ENCODE measurements around the gene LRRC23. TPM values are rescaled to one million over a fixed set of nuclear protein-coding genes. Genes with fewer than 3 reads are reported as not detected.

LRRC23 gene
- total and polyA plus RNA-seq, 2 of the 13 experiments (the other 11 are each of a cell fraction or from before 2014, with no cell fraction given): 6.0 to 7.8 TPM

DNA sequence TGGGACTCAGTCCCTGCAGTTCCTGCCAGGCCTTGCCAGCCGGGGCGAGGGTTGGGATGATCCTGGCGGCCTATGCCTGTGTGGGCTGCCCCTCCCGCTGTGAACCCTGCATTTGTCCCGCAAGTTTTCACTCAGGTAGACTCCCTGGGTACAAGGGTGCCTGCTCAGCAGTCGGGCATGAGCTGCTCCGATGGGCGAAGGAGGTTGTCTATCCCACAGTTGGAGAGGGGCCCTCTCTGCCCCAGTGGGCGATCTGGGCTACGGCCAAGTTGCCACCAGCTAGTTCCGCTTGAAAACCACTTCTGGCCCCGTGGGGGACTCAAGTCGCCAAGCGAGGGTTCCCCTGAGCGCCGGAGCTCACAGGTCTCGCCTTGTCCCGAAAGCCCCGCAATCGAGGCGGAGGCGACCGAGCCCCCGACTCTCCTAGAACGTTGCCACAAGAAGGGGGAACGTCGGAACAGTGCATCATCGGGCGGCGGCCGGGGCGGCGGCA, 37.7 kb upstream of the LRRC23 start (continued):
- TF ChIP-seq, protein P1, sequence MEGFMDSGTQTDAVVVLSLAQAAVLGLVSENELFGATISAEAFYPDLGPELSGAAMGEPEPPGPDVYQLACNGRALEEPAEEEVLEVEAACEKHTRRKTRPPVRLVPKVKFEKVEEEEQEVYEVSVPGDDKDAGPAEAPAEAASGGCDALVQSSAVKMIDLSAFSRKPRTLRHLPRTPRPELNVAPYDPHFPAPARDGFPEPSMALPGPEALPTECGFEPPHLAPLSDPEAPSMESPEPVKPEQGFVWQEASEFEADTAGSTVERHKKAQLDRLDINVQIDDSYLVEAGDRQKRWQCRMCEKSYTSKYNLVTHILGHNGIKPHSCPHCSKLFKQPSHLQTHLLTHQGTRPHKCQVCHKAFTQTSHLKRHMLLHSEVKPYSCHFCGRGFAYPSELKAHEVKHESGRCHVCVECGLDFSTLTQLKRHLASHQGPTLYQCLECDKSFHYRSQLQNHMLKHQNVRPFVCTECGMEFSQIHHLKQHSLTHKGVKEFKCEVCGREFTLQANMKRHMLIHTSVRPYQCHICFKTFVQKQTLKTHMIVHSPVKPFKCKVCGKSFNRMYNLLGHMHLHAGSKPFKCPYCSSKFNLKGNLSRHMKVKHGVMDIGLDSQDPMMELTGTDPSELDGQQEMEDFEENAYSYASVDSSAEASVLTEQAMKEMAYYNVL (CRISPR knock-in tag; IDR thresholded peaks at IDR 0.05; ENCODE audit: borderline replicate concordance): no peak
- no peak for TF ChIP-seq KMT2A (CRISPR knock-in tag; IDR thresholded peaks at IDR 0.05)
- no peak for TF ChIP-seq ZMYM3 (CRISPR knock-in tag; IDR thresholded peaks at IDR 0.05)
- no peak for TF ChIP-seq ZNF367 (CRISPR knock-in tag; IDR thresholded peaks at IDR 0.05; ENCODE audit: borderline replicate concordance)
- no peak for TF ChIP-seq ZNF383 (CRISPR knock-in tag; IDR thresholded peaks at IDR 0.05; ENCODE audit: borderline replicate concordance)
- TF ChIP-seq, protein P2, sequence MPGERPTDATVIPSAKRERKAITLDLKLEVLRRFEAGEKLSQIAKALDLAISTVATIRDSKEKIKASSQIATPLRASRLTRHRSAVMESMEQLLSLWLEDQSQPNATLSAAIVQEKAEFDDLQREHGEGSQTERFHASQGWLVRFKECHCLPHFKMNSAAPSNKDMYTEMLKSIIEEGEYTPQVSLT (CRISPR knock-in tag; IDR thresholded peaks at IDR 0.05; ENCODE audit: borderline replicate concordance, low read depth): no peak
- TF ChIP-seq SMAD9 (CRISPR knock-in tag; IDR thresholded peaks at IDR 0.05): no peak
- TF ChIP-seq, protein P3, sequence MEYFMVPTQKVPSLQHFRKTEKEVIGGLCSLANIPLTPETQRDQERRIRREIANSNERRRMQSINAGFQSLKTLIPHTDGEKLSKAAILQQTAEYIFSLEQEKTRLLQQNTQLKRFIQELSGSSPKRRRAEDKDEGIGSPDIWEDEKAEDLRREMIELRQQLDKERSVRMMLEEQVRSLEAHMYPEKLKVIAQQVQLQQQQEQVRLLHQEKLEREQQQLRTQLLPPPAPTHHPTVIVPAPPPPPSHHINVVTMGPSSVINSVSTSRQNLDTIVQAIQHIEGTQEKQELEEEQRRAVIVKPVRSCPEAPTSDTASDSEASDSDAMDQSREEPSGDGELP (IDR thresholded peaks at IDR 0.05; ENCODE audit: borderline replicate concordance, low read depth): no peak
- no peak for TF ChIP-seq ZNF543 (CRISPR knock-in tag; IDR thresholded peaks at IDR 0.05)
- no peak for TF ChIP-seq ZNF749 (CRISPR knock-in tag; IDR thresholded peaks at IDR 0.05; ENCODE audit: borderline replicate concordance)
- TF ChIP-seq NFIB (CRISPR knock-in tag; IDR thresholded peaks at IDR 0.05; ENCODE audit: borderline replicate concordance): no peak
- TF ChIP-seq JARID2 (CRISPR knock-in tag; IDR thresholded peaks at IDR 0.05; ENCODE audit: insufficient replicate concordance): no peak
- TF ChIP-seq REXO4 (CRISPR knock-in tag; IDR thresholded peaks at IDR 0.05; ENCODE audit: borderline replicate concordance): no peak
- no peak for TF ChIP-seq TOE1 (CRISPR knock-in tag; IDR thresholded peaks at IDR 0.05)
- TF ChIP-seq ZNF451 (CRISPR knock-in tag; IDR thresholded peaks at IDR 0.05): no peak
- TF ChIP-seq ZNF30 (CRISPR knock-in tag; IDR thresholded peaks at IDR 0.05): no peak
- TF ChIP-seq, protein P4, sequence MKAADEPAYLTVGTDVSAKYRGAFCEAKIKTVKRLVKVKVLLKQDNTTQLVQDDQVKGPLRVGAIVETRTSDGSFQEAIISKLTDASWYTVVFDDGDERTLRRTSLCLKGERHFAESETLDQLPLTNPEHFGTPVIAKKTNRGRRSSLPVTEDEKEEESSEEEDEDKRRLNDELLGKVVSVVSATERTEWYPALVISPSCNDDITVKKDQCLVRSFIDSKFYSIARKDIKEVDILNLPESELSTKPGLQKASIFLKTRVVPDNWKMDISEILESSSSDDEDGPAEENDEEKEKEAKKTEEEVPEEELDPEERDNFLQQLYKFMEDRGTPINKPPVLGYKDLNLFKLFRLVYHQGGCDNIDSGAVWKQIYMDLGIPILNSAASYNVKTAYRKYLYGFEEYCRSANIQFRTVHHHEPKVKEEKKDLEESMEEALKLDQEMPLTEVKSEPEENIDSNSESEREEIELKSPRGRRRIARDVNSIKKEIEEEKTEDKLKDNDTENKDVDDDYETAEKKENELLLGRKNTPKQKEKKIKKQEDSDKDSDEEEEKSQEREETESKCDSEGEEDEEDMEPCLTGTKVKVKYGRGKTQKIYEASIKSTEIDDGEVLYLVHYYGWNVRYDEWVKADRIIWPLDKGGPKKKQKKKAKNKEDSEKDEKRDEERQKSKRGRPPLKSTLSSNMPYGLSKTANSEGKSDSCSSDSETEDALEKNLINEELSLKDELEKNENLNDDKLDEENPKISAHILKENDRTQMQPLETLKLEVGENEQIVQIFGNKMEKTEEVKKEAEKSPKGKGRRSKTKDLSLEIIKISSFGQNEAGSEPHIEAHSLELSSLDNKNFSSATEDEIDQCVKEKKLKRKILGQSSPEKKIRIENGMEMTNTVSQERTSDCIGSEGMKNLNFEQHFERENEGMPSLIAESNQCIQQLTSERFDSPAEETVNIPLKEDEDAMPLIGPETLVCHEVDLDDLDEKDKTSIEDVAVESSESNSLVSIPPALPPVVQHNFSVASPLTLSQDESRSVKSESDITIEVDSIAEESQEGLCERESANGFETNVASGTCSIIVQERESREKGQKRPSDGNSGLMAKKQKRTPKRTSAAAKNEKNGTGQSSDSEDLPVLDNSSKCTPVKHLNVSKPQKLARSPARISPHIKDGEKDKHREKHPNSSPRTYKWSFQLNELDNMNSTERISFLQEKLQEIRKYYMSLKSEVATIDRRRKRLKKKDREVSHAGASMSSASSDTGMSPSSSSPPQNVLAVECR (CRISPR knock-in tag; IDR thresholded peaks at IDR 0.05; ENCODE audit: borderline replicate concordance): no peak
- TF ChIP-seq, protein P5, sequence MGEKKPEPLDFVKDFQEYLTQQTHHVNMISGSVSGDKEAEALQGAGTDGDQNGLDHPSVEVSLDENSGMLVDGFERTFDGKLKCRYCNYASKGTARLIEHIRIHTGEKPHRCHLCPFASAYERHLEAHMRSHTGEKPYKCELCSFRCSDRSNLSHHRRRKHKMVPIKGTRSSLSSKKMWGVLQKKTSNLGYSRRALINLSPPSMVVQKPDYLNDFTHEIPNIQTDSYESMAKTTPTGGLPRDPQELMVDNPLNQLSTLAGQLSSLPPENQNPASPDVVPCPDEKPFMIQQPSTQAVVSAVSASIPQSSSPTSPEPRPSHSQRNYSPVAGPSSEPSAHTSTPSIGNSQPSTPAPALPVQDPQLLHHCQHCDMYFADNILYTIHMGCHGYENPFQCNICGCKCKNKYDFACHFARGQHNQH (CRISPR knock-in tag; IDR thresholded peaks at IDR 0.05): no peak; the same call in 1 of the 2 replicates
